K562 (cell line): ENCODE data around the gene TBC1D7. TPM values are rescaled to one million over a fixed set of nuclear protein-coding genes. Genes with fewer than 3 reads are reported as not detected.

Experiments
- ADNP ChIP-seq: fragments of 200-800 bp; sonication (Bioruptor generic); IDR thresholded peaks from 2 replicates; pipeline ENCODE4 v1.6.1; 2016; ENCODE audit warnings: missing genetic modification characterization, missing compliant biosample characterization
- CBX2 ChIP-seq: fragments of 200-600 bp; sonication (generic); IDR thresholded peaks from one replicate; pipeline ENCODE4 v1.6.1; 2012; ENCODE audit warnings: mild to moderate bottlenecking, low read length, inconsistent platforms; ENCODE audit not compliant: insufficient read depth, poor library complexity, severe bottlenecking
- CTBP1 ChIP-seq: fragments of 450-650 bp; IDR thresholded peaks from 2 replicates; pipeline ENCODE4 v1.6.1; 2016; ENCODE audit warnings: borderline replicate concordance
- DPF2 ChIP-seq: fragments of 450-650 bp; IDR thresholded peaks from 2 replicates; pipeline ENCODE4 v1.6.1; 2016
- EZH2 ChIP-seq: IDR thresholded peaks from 2 replicates; pipeline ENCODE4 v1.6.1; 2012; ENCODE audit warnings: low read depth, mild to moderate bottlenecking, inconsistent platforms, low read length, borderline replicate concordance
- MED1 ChIP-seq: sonication (generic); formaldehyde crosslinking; IDR thresholded peaks from 2 replicates; pipeline ENCODE4 v1.8.1; 2023; ENCODE audit warnings: missing genetic modification reagents, borderline replicate concordance
- NEUROD1 ChIP-seq: fragments of 150-350 bp; IDR thresholded peaks from 2 replicates; pipeline ENCODE4 v1.6.1; 2014; ENCODE audit warnings: borderline replicate concordance, low read length, low read depth; ENCODE audit not compliant: partially characterized antibody
- PML ChIP-seq: IDR thresholded peaks from 2 replicates; pipeline ENCODE4 v1.6.1; 2012; ENCODE audit warnings: low read length, inconsistent platforms
- POLR2B ChIP-seq: fragments of 450-650 bp; IDR thresholded peaks from 2 replicates; pipeline ENCODE4 v1.6.1; 2018; ENCODE audit warnings: low read depth; ENCODE audit not compliant: partially characterized antibody
- ZBED1 ChIP-seq: IDR thresholded peaks from 2 replicates; pipeline ENCODE4 v1.6.1; 2014
- polyA plus RNA-seq, 8 experiments: library from polyadenylated mRNA; depleted of rRNA in 4 of 8; stranded (reverse) in 5 of 8; unstranded in 3 of 8; fragments of >200 nt; fragmentation: Nextera tagmentation in 2 of 8; fragmentation: Illumina TruSeq in 1 of 8; extraction: Ambion mirVana in 2 of 8; extraction: Trizol in 1 of 8; gene quantifications; 2 replicates each; pipeline versions ENCODE4 v1.2.1 to v1.2.3, GENCODE V29; 2011 to 2014; ENCODE audit warnings: inconsistent platforms in 1 of 8, missing spikeins in 1 of 8
- total RNA-seq, 7 experiments: library from RNA; depleted of rRNA in 6 of 7; stranded (reverse); fragments of >200 nt in 6 of 7; fragmentation: Illumina TruSeq in 2 of 7; extraction: Trizol in 2 of 7; gene quantifications; 2 replicates each; pipeline versions ENCODE4 v1.2.1 to v1.2.3, GENCODE V29; 2011 to 2021; ENCODE audit warnings: low replicate concordance in 1 of 7
- TF ChIP-seq, protein P1 (sequence below): sonication (generic); formaldehyde crosslinking; IDR thresholded peaks from 2 replicates; pipeline ENCODE4 v1.8.0; 2023; ENCODE audit warnings: missing genetic modification reagents, mild to moderate bottlenecking, borderline replicate concordance
- TF ChIP-seq, protein P2 (sequence below): fragments of 450-650 bp; IDR thresholded peaks from 2 replicates; pipeline ENCODE4 v1.6.1; 2016; ENCODE audit warnings: missing biosample characterization, missing genetic modification characterization
- TF ChIP-seq, protein P3 (sequence below), 2 experiments: fragments of 250-450 bp in 1 of 2; fragments of 450-650 bp in 1 of 2; sonication (Bioruptor Pico) in 1 of 2; IDR thresholded peaks; 2 replicates each; pipeline versions ENCODE4 v1.6.1 to v1.8.0; 2016 to 2021; ENCODE audit warnings: mild to moderate bottlenecking in 2 of 2, moderate library complexity in 2 of 2, missing compliant biosample characterization in 1 of 2, missing genetic modification characterization in 1 of 2
- TF ChIP-seq, protein P4 (sequence below), 2 experiments: IDR thresholded peaks in 1 of 2; conservative IDR thresholded peaks in 1 of 2; 2 replicates each; pipeline ENCODE4 v1.6.1; 2016; ENCODE audit warnings: low read depth in 2 of 2, mild to moderate bottlenecking in 1 of 2, missing compliant biosample characterization in 1 of 2, missing genetic modification characterization in 1 of 2, moderate library complexity in 1 of 2

Gene TBC1D7
- total and polyA plus RNA-seq, 9 of the 15 experiments (the other 6 are each of a cell fraction or from before 2014, with no cell fraction given) = 49.4 to 107 (median 61.1) TPM

DNA sequence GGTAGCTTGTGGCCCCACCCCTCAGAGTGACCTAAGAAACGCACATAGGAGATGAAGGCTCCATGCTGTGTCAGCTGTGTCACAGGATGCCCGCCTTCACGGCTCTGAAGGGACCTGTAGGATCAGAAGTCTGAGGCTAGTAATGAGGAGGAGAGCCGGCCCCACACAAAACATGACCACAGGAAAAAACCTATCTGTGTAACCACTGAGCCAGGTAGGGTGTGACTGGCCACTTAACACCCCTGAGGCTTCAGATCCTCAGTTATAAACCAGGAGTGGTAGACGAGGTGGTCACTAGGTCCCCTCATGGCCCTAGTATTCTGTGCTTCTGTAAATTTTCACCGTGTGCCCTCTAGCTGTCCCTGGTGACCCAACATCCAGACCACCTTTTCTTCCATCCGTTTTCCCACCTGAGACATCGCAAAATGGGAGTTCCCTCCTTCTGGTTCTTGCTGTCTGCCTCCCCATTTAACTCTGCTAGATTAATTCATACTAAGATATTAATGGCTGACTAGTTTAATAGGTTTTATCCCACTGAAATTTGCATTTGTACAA, 52.8 kb downstream of the TBC1D7 start (continued):
- TF ChIP-seq, protein P1, sequence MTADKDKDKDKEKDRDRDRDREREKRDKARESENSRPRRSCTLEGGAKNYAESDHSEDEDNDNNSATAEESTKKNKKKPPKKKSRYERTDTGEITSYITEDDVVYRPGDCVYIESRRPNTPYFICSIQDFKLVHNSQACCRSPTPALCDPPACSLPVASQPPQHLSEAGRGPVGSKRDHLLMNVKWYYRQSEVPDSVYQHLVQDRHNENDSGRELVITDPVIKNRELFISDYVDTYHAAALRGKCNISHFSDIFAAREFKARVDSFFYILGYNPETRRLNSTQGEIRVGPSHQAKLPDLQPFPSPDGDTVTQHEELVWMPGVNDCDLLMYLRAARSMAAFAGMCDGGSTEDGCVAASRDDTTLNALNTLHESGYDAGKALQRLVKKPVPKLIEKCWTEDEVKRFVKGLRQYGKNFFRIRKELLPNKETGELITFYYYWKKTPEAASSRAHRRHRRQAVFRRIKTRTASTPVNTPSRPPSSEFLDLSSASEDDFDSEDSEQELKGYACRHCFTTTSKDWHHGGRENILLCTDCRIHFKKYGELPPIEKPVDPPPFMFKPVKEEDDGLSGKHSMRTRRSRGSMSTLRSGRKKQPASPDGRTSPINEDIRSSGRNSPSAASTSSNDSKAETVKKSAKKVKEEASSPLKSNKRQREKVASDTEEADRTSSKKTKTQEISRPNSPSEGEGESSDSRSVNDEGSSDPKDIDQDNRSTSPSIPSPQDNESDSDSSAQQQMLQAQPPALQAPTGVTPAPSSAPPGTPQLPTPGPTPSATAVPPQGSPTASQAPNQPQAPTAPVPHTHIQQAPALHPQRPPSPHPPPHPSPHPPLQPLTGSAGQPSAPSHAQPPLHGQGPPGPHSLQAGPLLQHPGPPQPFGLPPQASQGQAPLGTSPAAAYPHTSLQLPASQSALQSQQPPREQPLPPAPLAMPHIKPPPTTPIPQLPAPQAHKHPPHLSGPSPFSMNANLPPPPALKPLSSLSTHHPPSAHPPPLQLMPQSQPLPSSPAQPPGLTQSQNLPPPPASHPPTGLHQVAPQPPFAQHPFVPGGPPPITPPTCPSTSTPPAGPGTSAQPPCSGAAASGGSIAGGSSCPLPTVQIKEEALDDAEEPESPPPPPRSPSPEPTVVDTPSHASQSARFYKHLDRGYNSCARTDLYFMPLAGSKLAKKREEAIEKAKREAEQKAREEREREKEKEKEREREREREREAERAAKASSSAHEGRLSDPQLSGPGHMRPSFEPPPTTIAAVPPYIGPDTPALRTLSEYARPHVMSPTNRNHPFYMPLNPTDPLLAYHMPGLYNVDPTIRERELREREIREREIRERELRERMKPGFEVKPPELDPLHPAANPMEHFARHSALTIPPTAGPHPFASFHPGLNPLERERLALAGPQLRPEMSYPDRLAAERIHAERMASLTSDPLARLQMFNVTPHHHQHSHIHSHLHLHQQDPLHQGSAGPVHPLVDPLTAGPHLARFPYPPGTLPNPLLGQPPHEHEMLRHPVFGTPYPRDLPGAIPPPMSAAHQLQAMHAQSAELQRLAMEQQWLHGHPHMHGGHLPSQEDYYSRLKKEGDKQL (CRISPR knock-in tag) = 0 out of 2 replicates have a peak, but pooled peaks have one; percentile 40
- TF ChIP-seq, protein P2, sequence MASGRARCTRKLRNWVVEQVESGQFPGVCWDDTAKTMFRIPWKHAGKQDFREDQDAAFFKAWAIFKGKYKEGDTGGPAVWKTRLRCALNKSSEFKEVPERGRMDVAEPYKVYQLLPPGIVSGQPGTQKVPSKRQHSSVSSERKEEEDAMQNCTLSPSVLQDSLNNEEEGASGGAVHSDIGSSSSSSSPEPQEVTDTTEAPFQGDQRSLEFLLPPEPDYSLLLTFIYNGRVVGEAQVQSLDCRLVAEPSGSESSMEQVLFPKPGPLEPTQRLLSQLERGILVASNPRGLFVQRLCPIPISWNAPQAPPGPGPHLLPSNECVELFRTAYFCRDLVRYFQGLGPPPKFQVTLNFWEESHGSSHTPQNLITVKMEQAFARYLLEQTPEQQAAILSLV (tag) = no peak
- TF ChIP-seq CTBP1 (no peak), PML (no peak), ADNP (tag) (no peak), MED1 (CRISPR knock-in tag) (no peak), DPF2 (no peak), EZH2 (no peak), POLR2B (no peak), NEUROD1 (no peak), ZBED1 (no peak), CBX2 (no peak)
- TF ChIP-seq, protein P3, sequence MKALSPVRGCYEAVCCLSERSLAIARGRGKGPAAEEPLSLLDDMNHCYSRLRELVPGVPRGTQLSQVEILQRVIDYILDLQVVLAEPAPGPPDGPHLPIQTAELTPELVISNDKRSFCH (CRISPR knock-in tag; IDR thresholded peaks at IDR 0.05) = no peak
- TF ChIP-seq, protein P3 (tag; IDR thresholded peaks at IDR 0.05) = 0 out of 2 replicates have a peak, but pooled peaks have one; percentile 21
- TF ChIP-seq, protein P4, sequence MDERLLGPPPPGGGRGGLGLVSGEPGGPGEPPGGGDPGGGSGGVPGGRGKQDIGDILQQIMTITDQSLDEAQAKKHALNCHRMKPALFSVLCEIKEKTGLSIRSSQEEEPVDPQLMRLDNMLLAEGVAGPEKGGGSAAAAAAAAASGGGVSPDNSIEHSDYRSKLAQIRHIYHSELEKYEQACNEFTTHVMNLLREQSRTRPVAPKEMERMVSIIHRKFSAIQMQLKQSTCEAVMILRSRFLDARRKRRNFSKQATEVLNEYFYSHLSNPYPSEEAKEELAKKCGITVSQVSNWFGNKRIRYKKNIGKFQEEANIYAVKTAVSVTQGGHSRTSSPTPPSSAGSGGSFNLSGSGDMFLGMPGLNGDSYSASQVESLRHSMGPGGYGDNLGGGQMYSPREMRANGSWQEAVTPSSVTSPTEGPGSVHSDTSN (CRISPR knock-in tag; IDR thresholded peaks at IDR 0.05; ENCODE audit: low read depth) = no peak
- TF ChIP-seq, protein P4 (tag; conservative IDR thresholded peaks at IDR 0.05; ENCODE audit: low read depth) = no peak
